Heart right ventricle (tissue), 16 donors: ENCODE measurements around the gene PLA2G7. TPM values are rescaled to one million over a fixed set of nuclear protein-coding genes. Genes with fewer than 3 reads are reported as not detected.
"Not testable (repeated sequence)": the region's sequence is repeated elsewhere in the genome, so short reads cannot be mapped to it uniquely, and the experiment has no call there.

Source experiments
- ATAC-seq, 8 donors: fragments of 200-7000 bp; cut with Tn5 transposase; one replicate each; pipeline ENCODE4 v1.9.1; 2020; ENCODE audit warnings: mild to moderate bottlenecking in 8 of 8, moderate library complexity in 8 of 8, moderate number of reproducible peaks in 1 of 8
- DNase-seq, 2 donors: peaks; one replicate each; pipeline ENCODE4 v3.0.0-alpha.2; 2020
- H3K27ac ChIP-seq, 10 donors: fragments of 200-600 bp; sonication (generic) in 2 of 10; one replicate each; pipeline versions ENCODE4 v1.5.0 to v1.8.0; 2020 to 2022; ENCODE audit warnings: mild to moderate bottlenecking in 3 of 10
- H3K27me3 ChIP-seq, 7 donors: fragments of 200-600 bp; one replicate each; pipeline ENCODE4 v1.8.0; 2021 to 2022; ENCODE audit warnings: mild to moderate bottlenecking in 2 of 7
- H3K36me3 ChIP-seq, 9 donors: fragments of 200-600 bp; sonication (generic) in 1 of 9; one replicate each; pipeline versions ENCODE4 v1.5.0 to v1.8.0; 2020 to 2022; ENCODE audit warnings: mild to moderate bottlenecking in 2 of 9
- H3K4me1 ChIP-seq, 9 donors: fragments of 200-600 bp; sonication (generic) in 1 of 9; one replicate each; pipeline versions ENCODE4 v1.5.0 to v1.8.0; 2020 to 2022; ENCODE audit warnings: mild to moderate bottlenecking in 4 of 9
- H3K4me3 ChIP-seq, 10 donors: fragments of 200-600 bp; sonication (generic) in 2 of 10; one replicate each; pipeline versions ENCODE4 v1.5.0 to v1.8.0; 2020 to 2022; ENCODE audit warnings: mild to moderate bottlenecking in 7 of 10, moderate library complexity in 2 of 10
- H3K9me3 ChIP-seq, 11 donors: fragments of 200-600 bp in 10 of 11; sonication (generic) in 2 of 11; one replicate each; pipeline versions ENCODE4 v1.5.0 to v1.8.0; 2013 to 2022; ENCODE audit warnings: mild to moderate bottlenecking in 2 of 11, control low read depth in 1 of 11, moderate library complexity in 1 of 11
- CTCF ChIP-seq, 9 donors: fragments of 200-600 bp; sonication (generic) in 2 of 9; IDR thresholded peaks; one replicate each; pipeline versions ENCODE4 v1.5.0 to v1.8.0; 2021 to 2022; ENCODE audit warnings: antibody characterized with exemption in 9 of 9, mild to moderate bottlenecking in 5 of 9, moderate library complexity in 1 of 9
- WGBS, 2 donors: extraction: QIAGEN DNeasy Blood & Tissue Kit; methylation state at CpG; one replicate each; pipeline ENCODE4 v1.1.7; 2013; ENCODE audit warnings: inconsistent platforms in 1 of 2; 5-methylcytosine and 5-hydroxymethylcytosine counted together
- intact Hi-C, 10 donors: fragments of 100-400 bp; cut with DNase I; formaldehyde crosslinking; loops; one replicate each; pipeline versions ENCODE4 v1.11.1 to v1.14.2; 2022
- polyA plus RNA-seq, 2 donors: library from polyadenylated mRNA; stranded (reverse); fragments of 200-250 nt; gene quantifications; one replicate each; pipeline ENCODE4 v1.2.3, GENCODE V29; 2013
- total RNA-seq, 10 donors: library from RNA; stranded (reverse); fragmentation: NEBNext Ultra II Directional in 3 of 10; extraction: Animal tissue kit (Norgen Biotek cat#: 25700) in 3 of 10; gene quantifications; one replicate each; pipeline versions ENCODE4 v1.2.1 to v1.2.4, GENCODE V29; 2021 to 2023
- donor health status: Arrhythmogenic right ventricular cardiomyopathy.
- donor health status: ischemic (EF 13 %, LVEDD 7.1; RV severe dilation, severe dysfunction).
- donor health status: healthy with polysubstance abuse.
- donor health status: DM: no; HTN: yes; CAD: no.
- donor health status: DM: no; HTN: no; CAD: no.
- donor health status: ischemic (EF 25% LVEDD 6.9; RV normal size, moderate dysfunction).
- donor health status: ischemic (EF 25% LVEDD 5.7; RV mildly dilated, moderate dysfunction).
- donor health status: healthy.
- donor health status: DM: yes; HTN: yes; CAD: no.
- donor health status: Ischemic cardiomyopathy.
- donor health status: ischemic (EF 35%, LVEDD 5.7; RV mildly dilated, moderate dysfunction).
- donor health status: nonischemic (EF 11% LVEDD 7.7; RV severe dilation, severe dysfunction).
- donor health status: DM: yes; HTN: yes; CAD: no.
- donor health status: PGD.
- donor health status: ischemic (EF 29% LVEDD 5.4; RV normal size, mild dysfunction).
- donor health status: nonischemic (EF 23%, LVEDD 6.1; RV moderate dilation, normal function).

The PLA2G7 gene
- total and polyA plus RNA-seq, 12 donors, result 0.12 to 4.0 (median 0.24) TPM; not detected in 6

- Histone ChIP-seq H3K4me1 (peaks cover 0 to 33% (median 8%) of the 10 kb centered on the region in 9 donors), H3K4me3 (no peak overlapping the region), H3K27me3 (no peaks in the 10 kb centered on the region), H3K27ac (peak overlapping the region in 2 of 10 donors; percentile 60 to 82), H3K36me3 (no peaks in the 10 kb centered on the region), H3K9me3 (peaks cover 0 to under 1% (median 0%) of the 10 kb centered on the region in 11 donors)
- intact Hi-C loops, result no loop called here
- peak in 7 of 8 donors; percentile 67 to 90 (median 82) for ATAC-seq
- DNase-seq, result peak in 1 of 2 donors; percentile 27
- no peak for TF ChIP-seq CTCF (IDR thresholded peaks at IDR 0.05)
- WGBS, 2 donors, result 47 to 51% methylated on average over 2 of the region's 2 CpGs
Observed at GRCh38 chr6:46772762-46773161, 37.6 kb upstream of the PLA2G7 start.

- TF ChIP-seq CTCF (IDR thresholded peaks at IDR 0.05), result no peak
- DNase-seq (no peak), ATAC-seq (peak in 3 of 8 donors; percentile 19 to 42 (median 31))
- peaks cover 0 to 33% (median 8%) of the 10 kb centered on the region in 9 donors for H3K4me1 ChIP-seq
- no peak overlapping the region for H3K4me3 ChIP-seq
- intact Hi-C loops, result no loop called here
- no peaks in the 10 kb centered on the region for H3K27me3 ChIP-seq
- peak overlapping the region in 2 of 10 donors; percentile 60 to 82 for H3K27ac ChIP-seq
- no peaks in the 10 kb centered on the region for H3K36me3 ChIP-seq
- WGBS, 2 donors, result 57 to 71% methylated on average over 1 of the region's 1 CpG
- H3K9me3 ChIP-seq, result peaks cover 0 to 8% (median 0%) of the 10 kb centered on the region in 11 donors
Observed at GRCh38 chr6:46772016-46772415, 36.8 kb upstream of the PLA2G7 start.

- Histone ChIP-seq H3K27me3 (peaks cover 0 to 3% (median 0%) of the 10 kb centered on the region in 7 donors), H3K4me3 (no peak overlapping the region), H3K4me1 (no peaks in the 10 kb centered on the region), H3K27ac (no peak overlapping the region), H3K36me3 (no peaks in the 10 kb centered on the region), H3K9me3 (peaks cover 0 to 12% (median 0%) of the 10 kb centered on the region in 11 donors)
- 93 to 94% methylated on average over 5 of the region's 5 CpGs for WGBS, 2 donors
- TF ChIP-seq CTCF (IDR thresholded peaks at IDR 0.05), result no peak
- intact Hi-C loops, result loop anchor here in 1 of 10 donors (5.0 kb wide), 1 partner anchor 353 kb away; no protein-coding TSS in a partner anchor
- ATAC-seq, result no peak
- DNase-seq, result no peak
Observed at GRCh38 chr6:46764961-46765360, 29.8 kb upstream of the PLA2G7 start.

DNA sequence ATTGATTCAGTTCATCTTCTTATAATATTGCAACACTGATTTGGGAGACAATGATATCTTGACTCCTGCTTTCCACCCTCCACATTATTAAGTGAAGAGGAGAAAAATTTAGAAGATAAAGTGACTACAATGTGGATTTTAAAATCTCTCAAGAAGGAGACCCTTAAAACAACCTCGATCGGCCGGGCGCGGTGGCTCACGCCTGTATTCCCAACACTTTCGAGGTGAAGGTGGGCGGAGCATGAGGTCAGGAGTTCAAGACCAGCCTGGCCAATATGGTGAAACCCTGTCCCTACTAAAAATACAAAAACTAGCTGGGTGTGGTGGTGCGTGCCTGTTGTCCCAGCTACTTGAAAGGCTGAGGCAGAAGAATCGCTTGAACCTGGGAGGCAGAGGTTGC, 29.1 kb upstream of the PLA2G7 start:
- peaks cover 0 to 12% (median 0%) of the 10 kb centered on the region in 11 donors for H3K9me3 ChIP-seq
- H3K36me3 ChIP-seq, ATAC-seq, DNase-seq, H3K4me3 ChIP-seq, H3K4me1 ChIP-seq, H3K27me3 ChIP-seq, H3K27ac ChIP-seq: not testable (repeated sequence)
- 92 to 95% methylated on average over 10 of the region's 10 CpGs for WGBS, 2 donors
- intact Hi-C loops, result loop anchor here in 1 of 10 donors (5.0 kb wide), 1 partner anchor 352 kb away; no protein-coding TSS in a partner anchor

- Histone ChIP-seq H3K27ac (no peak overlapping the region), H3K27me3 (peaks cover 0 to 3% (median 0%) of the 10 kb centered on the region in 7 donors), H3K4me1 (no peaks in the 10 kb centered on the region), H3K4me3 (no peak overlapping the region), H3K9me3 (peaks cover 0 to 12% (median 0%) of the 10 kb centered on the region in 11 donors), H3K36me3 (no peaks in the 10 kb centered on the region)
- TF ChIP-seq CTCF (IDR thresholded peaks at IDR 0.05), result no peak
- ATAC-seq (no peak), DNase-seq (no peak)
- intact Hi-C loops, result loop anchor here in 1 of 10 donors (5.0 kb wide), 1 partner anchor 351 kb away; no protein-coding TSS in a partner anchor
- WGBS, 2 donors, result 80 to 84% methylated on average over 2 of the region's 2 CpGs
Observed at GRCh38 chr6:46763466-46763865, 28.3 kb upstream of the PLA2G7 start.
